Uterus (tissue), 2 donors: Measurements from ENCODE around the gene CTCF.

Experiments
- CTCF ChIP-seq, 4 experiments: fragments of 200-600 bp in 2 of 4; fragments of 450-650 bp in 2 of 4; sonication (generic) in 2 of 4; IDR thresholded peaks; one replicate each; pipeline ENCODE4 v1.5.1; 2016 to 2019; ENCODE audit warnings: antibody characterized with exemption in 4 of 4, mild to moderate bottlenecking in 2 of 4, moderate library complexity in 1 of 4
- POLR2A ChIP-seq, 2 donors: fragments of 450-650 bp; IDR thresholded peaks; one replicate each; pipeline ENCODE4 v1.6.1; 2016; ENCODE audit warnings: antibody characterized with exemption in 2 of 2, mild to moderate bottlenecking in 1 of 2, moderate library complexity in 1 of 2

- no peak for TF ChIP-seq CTCF (IDR thresholded peaks at IDR 0.05)
- no peak for TF ChIP-seq POLR2A (IDR thresholded peaks at IDR 0.05)
Measured at GRCh38 chr16:67664258-67664657, 101.9 kb downstream of the CTCF start.
